Head of caudate nucleus (tissue), 42 donors: ENCODE measurements around the gene AIRE.
A peak's percentile ranks its signal among the peaks of the same experiment; 100 is the strongest.
"Not testable (repeated sequence)": the region's sequence is repeated elsewhere in the genome, so short reads cannot be mapped to it uniquely, and the experiment has no call there.

Experiments used
- DNase-seq, 42 donors: peaks; one replicate each; pipeline versions ENCODE4 v3.0.0 to v3.0.0-alpha.2; 2020 to 2021; ENCODE audit warnings: mixed read lengths in 7 of 42
- intact Hi-C: fragments of 100-400 bp; cut with DNase I; formaldehyde crosslinking; loops from one replicate; pipeline ENCODE4 v1.15.0; 2022

The AIRE gene

GRCh38 chr21:44285138-44285992 lies at the start of gene AIRE:
Gene AIRE (plus strand): TSS chr21:44285876. CDS start chr21:44286007, 131 bp downstream.
- intact Hi-C loops, result no loop called here

GRCh38 chr21:44240353-44240752 lies 45.3 kb upstream of the AIRE start:
- DNase-seq, intact Hi-C loops: not testable (repeated sequence)

More at GRCh38 chr21:44285138-44285992, at the start of gene AIRE:
- peak in 1 of 42 donors; percentile 16 for DNase-seq

- DNase-seq, intact Hi-C loops: not testable (repeated sequence)
These were observed 44.8 kb upstream of the AIRE start, which contains the start of gene ICOSLG for GRCh38 chr21:44240842-44241241. Gene ICOSLG (minus strand): TSS chr21:44240943. CDS start chr21:44240817, 126 bp downstream.

- DNase-seq, intact Hi-C loops: not testable (repeated sequence)
These were observed 44.4 kb upstream of the AIRE start for GRCh38 chr21:44241281-44241680.

GRCh38 chr21:44243980-44244379 lies 41.7 kb upstream of the AIRE start:
- DNase-seq, intact Hi-C loops: not testable (repeated sequence)

- DNase-seq, intact Hi-C loops: not testable (repeated sequence)
These were observed 37.8 kb upstream of the AIRE start for GRCh38 chr21:44247904-44248303.

GRCh38 chr21:44249204-44250037 lies 36.3 kb upstream of the AIRE start:
- intact Hi-C loops, DNase-seq: not testable (repeated sequence)

- DNase-seq, result peak in 4 of 42 donors; percentile 5 to 25 (median 16)
- intact Hi-C loops, result no loop called here
These were observed 31.6 kb upstream of the AIRE start for GRCh38 chr21:44253832-44254710.

GRCh38 chr21:44255511-44255981 lies 30.1 kb upstream of the AIRE start:
- intact Hi-C loops, result no loop called here
- DNase-seq, result peak in 1 of 42 donors; percentile 5

- no peak for DNase-seq
- intact Hi-C loops, result no loop called here
These were observed 27.5 kb upstream of the AIRE start for GRCh38 chr21:44258056-44258725.

GRCh38 chr21:44259082-44259705 lies 26.5 kb upstream of the AIRE start:
- intact Hi-C loops, result no loop called here
- DNase-seq, result no peak

GRCh38 chr21:44260066-44260465 lies 25.6 kb upstream of the AIRE start:
- no peak for DNase-seq
- intact Hi-C loops, result no loop called here

- intact Hi-C loops, result no loop called here
These were observed 24.7 kb upstream of the AIRE start for GRCh38 chr21:44260791-44261631.

GRCh38 chr21:44261675-44262295 lies 23.9 kb upstream of the AIRE start, which contains the start of gene DNMT3L:
Gene DNMT3L (minus strand): TSS chr21:44261897. CDS start chr21:44261259, 638 bp downstream.
- intact Hi-C loops, result no loop called here
- no peak for DNase-seq

More at GRCh38 chr21:44260791-44261631, 24.7 kb upstream of the AIRE start:
- DNase-seq, result no peak

- DNase-seq, result no peak
These were observed 23.2 kb upstream of the AIRE start for GRCh38 chr21:44262338-44263056.

More at GRCh38 chr21:44262338-44263056, 23.2 kb upstream of the AIRE start:
- intact Hi-C loops, result no loop called here
